MCF 10A (cell line): ENCODE data around the gene FCGBP. TPM values are rescaled to one million over a fixed set of nuclear protein-coding genes. Genes with fewer than 3 reads are reported as not detected.
"Not testable (repeated sequence)": the region's sequence is repeated elsewhere in the genome, so short reads cannot be mapped to it uniquely, and the experiment has no call there.

Experiments used
- BruUV-seq: library from RNA; stranded (reverse); fragments of 400-500 nt; replicated peaks from 2 replicates; lab custom pipeline; 2021; lab: Mats Ljungman, UMichigan
- CTCF ChIA-PET: fragments of 300-600 bp; sonication (Branson Sonifier 250); formaldehyde crosslinking; extraction: SDS; loops from one replicate; lab custom pipeline; 2021; ENCODE audit warnings: antibody characterized with exemption, inconsistent platforms; lab: Yijun Ruan, JAX
- POLR2A ChIA-PET: fragments of 300-600, 350-650 bp; sonication (Branson Sonifier 250); formaldehyde crosslinking; extraction: SDS; loops from one replicate; lab custom pipeline; 2020; ENCODE audit warnings: antibody characterized with exemption, inconsistent platforms; lab: Yijun Ruan, JAX
- DNase-seq: peaks from one replicate; pipeline ENCODE4 v3.0.0-alpha.2; 2018; ENCODE audit not compliant: unreplicated experiment
- H3K27ac Mint-ChIP-seq: one replicate; pipeline ENCODE4 v1.8.0; 2022; ENCODE audit warnings: mild to moderate bottlenecking, low read depth, mixed read lengths; ENCODE audit not compliant: unreplicated experiment
- H3K27me3 Mint-ChIP-seq: one replicate; pipeline ENCODE4 v1.8.0; 2022; ENCODE audit warnings: mixed read lengths; ENCODE audit not compliant: insufficient read depth, unreplicated experiment
- H3K36me3 Mint-ChIP-seq: one replicate; pipeline ENCODE4 v1.8.0; 2022; ENCODE audit warnings: mild to moderate bottlenecking, moderate library complexity, mixed read lengths; ENCODE audit not compliant: insufficient read depth, unreplicated experiment
- H3K4me1 Mint-ChIP-seq: one replicate; pipeline ENCODE4 v1.8.0; 2022; ENCODE audit warnings: mixed read lengths; ENCODE audit not compliant: insufficient read depth, unreplicated experiment
- H3K4me3 Mint-ChIP-seq: one replicate; pipeline ENCODE4 v1.8.0; 2022; ENCODE audit warnings: mild to moderate bottlenecking, moderate library complexity, mixed read lengths; ENCODE audit not compliant: unreplicated experiment
- H3K9me3 Mint-ChIP-seq: one replicate; pipeline ENCODE4 v1.8.0; 2022; ENCODE audit warnings: mixed read lengths; ENCODE audit not compliant: unreplicated experiment
- CTCF ChIP-seq: fragments of 200-600 bp; IDR thresholded peaks from one replicate; pipeline ENCODE4 v1.8.0; 2022; ENCODE audit warnings: antibody characterized with exemption, mild to moderate bottlenecking; ENCODE audit not compliant: unreplicated experiment
- intact Hi-C: fragments of 100-400 bp; cut with micrococcal nuclease; formaldehyde crosslinking; loops from 2 replicates; pipeline ENCODE4 v1.14.1; 2022
- total RNA-seq: library from RNA; stranded (reverse); gene quantifications from 2 replicates; pipeline ENCODE4 v1.2.3, GENCODE V29; 2022

The FCGBP gene
- total RNA-seq, 1 experiment from 2014 or later: 0.96 TPM

- ChIA-PET POLR2A (no interaction called here), CTCF (no interaction called here)
- no peaks in the 10 kb centered on the region for H3K4me1 Mint-ChIP-seq
- DNase-seq: no peak
- no peaks in the 10 kb centered on the region for H3K36me3 Mint-ChIP-seq
- no peak for TF ChIP-seq CTCF
- no TSS peak for BruUV-seq
- H3K9me3 Mint-ChIP-seq: no peaks in the 10 kb centered on the region
- no peaks in the 10 kb centered on the region for H3K27me3 Mint-ChIP-seq
- no peak overlapping the region for H3K4me3 Mint-ChIP-seq
- intact Hi-C loops: no loop called here
- H3K27ac Mint-ChIP-seq: no peak overlapping the region
Measured at GRCh38 chr19:39908803-39909202, 25.6 kb downstream of the FCGBP start.

GRCh38 chr19:39906820-39907611, 27.4 kb downstream of the FCGBP start:
- no peak for DNase-seq
- H3K4me3 Mint-ChIP-seq: no peak overlapping the region
- CTCF ChIA-PET: interaction anchor here (0.6 kb wide), 3 partner anchors 17 to 56 kb away, joined by 3 to 4 read pairs (median 3); no protein-coding TSS in a partner anchor
- BruUV-seq: no TSS peak
- no peaks in the 10 kb centered on the region for H3K36me3 Mint-ChIP-seq
- TF ChIP-seq CTCF: no peak
- no peaks in the 10 kb centered on the region for H3K27me3 Mint-ChIP-seq
- H3K9me3 Mint-ChIP-seq: no peaks in the 10 kb centered on the region
- no peak overlapping the region for H3K27ac Mint-ChIP-seq
- POLR2A ChIA-PET: no interaction called here
- intact Hi-C loops: no loop called here
- H3K4me1 Mint-ChIP-seq: no peaks in the 10 kb centered on the region

GRCh38 chr19:39906283-39906682, 28.2 kb downstream of the FCGBP start:
- CTCF ChIA-PET: no interaction called here

GRCh38 chr19:39903486-39904091, 30.8 kb downstream of the FCGBP start:
- DNase-seq, H3K4me1 Mint-ChIP-seq, H3K9me3 Mint-ChIP-seq, H3K27ac Mint-ChIP-seq, H3K4me3 Mint-ChIP-seq, intact Hi-C loops, H3K27me3 Mint-ChIP-seq, H3K36me3 Mint-ChIP-seq, CTCF ChIA-PET, BruUV-seq, POLR2A ChIA-PET: not testable (repeated sequence)

More at GRCh38 chr19:39906283-39906682, 28.2 kb downstream of the FCGBP start:
- H3K27me3 Mint-ChIP-seq: no peaks in the 10 kb centered on the region
- H3K36me3 Mint-ChIP-seq: no peaks in the 10 kb centered on the region
- H3K4me1 Mint-ChIP-seq: no peaks in the 10 kb centered on the region
- TF ChIP-seq CTCF: no peak
- intact Hi-C loops: no loop called here
- no peak overlapping the region for H3K4me3 Mint-ChIP-seq
- POLR2A ChIA-PET: no interaction called here
- BruUV-seq: no TSS peak
- no peak overlapping the region for H3K27ac Mint-ChIP-seq
- DNase-seq: no peak
- no peaks in the 10 kb centered on the region for H3K9me3 Mint-ChIP-seq

- H3K4me3 Mint-ChIP-seq: not testable (repeated sequence)
Measured at GRCh38 chr19:39902326-39902725, 32.1 kb downstream of the FCGBP start.

GRCh38 chr19:39901681-39902080, 32.8 kb downstream of the FCGBP start:
- H3K36me3 Mint-ChIP-seq, H3K4me3 Mint-ChIP-seq, H3K9me3 Mint-ChIP-seq, intact Hi-C loops, H3K27ac Mint-ChIP-seq, H3K27me3 Mint-ChIP-seq, CTCF ChIA-PET, DNase-seq, H3K4me1 Mint-ChIP-seq, POLR2A ChIA-PET, BruUV-seq: not testable (repeated sequence)

More at GRCh38 chr19:39902326-39902725, 32.1 kb downstream of the FCGBP start:
- BruUV-seq, intact Hi-C loops, POLR2A ChIA-PET, H3K9me3 Mint-ChIP-seq, H3K27ac Mint-ChIP-seq, DNase-seq, H3K4me1 Mint-ChIP-seq, CTCF ChIA-PET, H3K36me3 Mint-ChIP-seq, H3K27me3 Mint-ChIP-seq: not testable (repeated sequence)

- CTCF ChIA-PET, intact Hi-C loops, H3K9me3 Mint-ChIP-seq, H3K4me1 Mint-ChIP-seq, DNase-seq, POLR2A ChIA-PET, BruUV-seq, H3K27me3 Mint-ChIP-seq, H3K27ac Mint-ChIP-seq, H3K4me3 Mint-ChIP-seq, H3K36me3 Mint-ChIP-seq: not testable (repeated sequence)
Measured at GRCh38 chr19:39898858-39899257, 35.6 kb downstream of the FCGBP start.
